GM18861 (cell line): Measurements from ENCODE around the gene PMM1.
"Not testable (repeated sequence)": the region's sequence is repeated elsewhere in the genome, so short reads cannot be mapped to it uniquely, and the experiment has no call there.

Experiments used
- ATAC-seq: cut with Tn5 transposase; IDR thresholded peaks from one replicate; pipeline ENCODE4 v1.9.1; 2021; ENCODE audit not compliant: unreplicated experiment

Gene PMM1

GRCh38 chr22:41564563-41564962 lies 25.1 kb downstream of the PMM1 start:
- ATAC-seq: no peak

GRCh38 chr22:41563051-41563711 lies 26.5 kb downstream of the PMM1 start:
- ATAC-seq: no peak

GRCh38 chr22:41562461-41562860 lies 27.2 kb downstream of the PMM1 start:
- no peak for ATAC-seq

GRCh38 chr22:41561788-41562187 lies 27.9 kb downstream of the PMM1 start:
- no peak for ATAC-seq

GRCh38 chr22:41561335-41561734 lies 28.3 kb downstream of the PMM1 start:
- ATAC-seq: no peak

GRCh38 chr22:41560095-41560471 lies 29.6 kb downstream of the PMM1 start:
- ATAC-seq: no peak

GRCh38 chr22:41558241-41558630 lies 31.4 kb downstream of the PMM1 start:
- ATAC-seq: not testable (repeated sequence)

GRCh38 chr22:41557401-41558240 lies 32.0 kb downstream of the PMM1 start:
- no peak for ATAC-seq

GRCh38 chr22:41556561-41556960 lies 33.1 kb downstream of the PMM1 start:
- ATAC-seq: no peak

- ATAC-seq: no peak
Measured at GRCh38 chr22:41555325-41555982, 34.2 kb downstream of the PMM1 start.

- ATAC-seq: no peak
Measured at GRCh38 chr22:41551877-41552582, 37.6 kb downstream of the PMM1 start.

- ATAC-seq: no peak
Measured at GRCh38 chr22:41550952-41551491, 38.6 kb downstream of the PMM1 start.

GRCh38 chr22:41548830-41549211 lies 40.8 kb downstream of the PMM1 start:
- no peak for ATAC-seq

GRCh38 chr22:41544671-41545476 lies 44.8 kb downstream of the PMM1 start:
- no peak for ATAC-seq

GRCh38 chr22:41543854-41544670 lies 45.6 kb downstream of the PMM1 start, which contains the start of gene POLR3H:
Gene POLR3H, minus strand, starts transcription at chr22:41544470. Its CDS starts 369 bp downstream, at chr22:41544101.
- ATAC-seq: peak; percentile 82

GRCh38 chr22:41542224-41542623 lies 47.4 kb downstream of the PMM1 start:
- ATAC-seq: no peak

GRCh38 chr22:41541484-41541883 lies 48.2 kb downstream of the PMM1 start:
- ATAC-seq: no peak

- no peak for ATAC-seq
Measured at GRCh38 chr22:41540365-41540764, 49.3 kb downstream of the PMM1 start.

- ATAC-seq: no peak
Measured at GRCh38 chr22:41540006-41540315, 49.7 kb downstream of the PMM1 start.
